ENCODE data around the gene FLNC. TPM values are rescaled to one million over a fixed set of nuclear protein-coding genes. Genes with fewer than 3 reads are reported as not detected.

The FLNC gene
- total and polyA plus RNA-seq, 2 of the 13 experiments (the other 11 are each of a cell fraction or from before 2014, with no cell fraction given) = 0.02 TPM; not detected in 1

DNA sequence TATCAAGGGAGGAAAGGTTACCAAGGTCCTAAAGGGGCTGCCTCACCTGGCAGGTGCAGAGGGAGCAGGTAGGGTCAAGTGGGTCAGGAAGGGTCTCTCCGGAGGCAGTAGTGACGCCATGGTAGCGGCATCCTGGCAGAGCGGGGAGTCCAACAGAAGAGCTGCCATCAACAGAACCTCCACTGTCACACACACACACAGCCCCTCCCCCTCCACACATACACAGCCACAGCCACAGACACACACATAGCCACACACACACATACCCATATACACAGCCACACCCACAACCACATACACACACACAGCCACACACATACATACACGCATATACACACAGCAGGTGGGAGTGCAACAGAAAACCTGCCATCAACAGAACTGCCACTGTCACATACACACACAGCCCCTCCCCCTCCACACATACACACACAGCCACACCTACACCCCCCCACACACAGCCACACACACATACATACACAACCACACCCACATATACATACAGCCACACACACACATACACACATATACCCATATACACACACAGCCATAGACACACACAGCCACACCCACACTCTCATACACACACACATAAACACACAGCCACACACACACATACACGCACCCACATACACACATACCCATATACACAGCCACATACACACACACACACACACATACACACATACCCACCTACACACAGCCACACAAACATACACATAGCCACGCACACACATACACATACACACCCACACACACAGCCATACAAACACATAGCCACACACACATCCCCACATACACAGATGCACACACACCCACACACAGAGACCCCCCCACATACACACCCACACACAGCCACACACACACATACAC, 57.2 kb downstream of the FLNC start:
- CTCF ChIA-PET (ENCODE audit: low intra/inter-chr PET ratio, low total read pairs) = no interaction called here
- ATAC-seq (no peak), FAIRE-seq (no peak)

More for the DNA sequence above, 57.2 kb downstream of the FLNC start:
- H3K9ac ChIP-seq (ENCODE audit: insufficient read depth, low read depth, low read length) = no peak overlapping the region
- H3K4me2 ChIP-seq (ENCODE audit: low read depth, low read length) = no peak overlapping the region; the same call in 1 of the 2 replicates
- no peak for DNase-seq (ENCODE audit: low spot score)
- H3K9me3 ChIP-seq (ENCODE audit: low read length) = no peaks in the 10 kb centered on the region
- no peak overlapping the region for H2AFZ ChIP-seq (ENCODE audit: low read length)
- TF ChIP-seq ZSCAN20 (CRISPR knock-in tag; IDR thresholded peaks at IDR 0.05; ENCODE audit: borderline replicate concordance) (no peak), RBFOX2 (IDR thresholded peaks at IDR 0.05; ENCODE audit: low read depth, low read length) (no peak), NFRKB (IDR thresholded peaks at IDR 0.05) (no peak), SALL1 (CRISPR knock-in tag; IDR thresholded peaks at IDR 0.05) (no peak), TEAD2 (CRISPR knock-in tag; IDR thresholded peaks at IDR 0.05) (no peak), SRSF1 (optimal IDR thresholded peaks at IDR 0.05; ENCODE audit: low read depth, low read length) (no peak)
- TF ChIP-seq, protein P1, sequence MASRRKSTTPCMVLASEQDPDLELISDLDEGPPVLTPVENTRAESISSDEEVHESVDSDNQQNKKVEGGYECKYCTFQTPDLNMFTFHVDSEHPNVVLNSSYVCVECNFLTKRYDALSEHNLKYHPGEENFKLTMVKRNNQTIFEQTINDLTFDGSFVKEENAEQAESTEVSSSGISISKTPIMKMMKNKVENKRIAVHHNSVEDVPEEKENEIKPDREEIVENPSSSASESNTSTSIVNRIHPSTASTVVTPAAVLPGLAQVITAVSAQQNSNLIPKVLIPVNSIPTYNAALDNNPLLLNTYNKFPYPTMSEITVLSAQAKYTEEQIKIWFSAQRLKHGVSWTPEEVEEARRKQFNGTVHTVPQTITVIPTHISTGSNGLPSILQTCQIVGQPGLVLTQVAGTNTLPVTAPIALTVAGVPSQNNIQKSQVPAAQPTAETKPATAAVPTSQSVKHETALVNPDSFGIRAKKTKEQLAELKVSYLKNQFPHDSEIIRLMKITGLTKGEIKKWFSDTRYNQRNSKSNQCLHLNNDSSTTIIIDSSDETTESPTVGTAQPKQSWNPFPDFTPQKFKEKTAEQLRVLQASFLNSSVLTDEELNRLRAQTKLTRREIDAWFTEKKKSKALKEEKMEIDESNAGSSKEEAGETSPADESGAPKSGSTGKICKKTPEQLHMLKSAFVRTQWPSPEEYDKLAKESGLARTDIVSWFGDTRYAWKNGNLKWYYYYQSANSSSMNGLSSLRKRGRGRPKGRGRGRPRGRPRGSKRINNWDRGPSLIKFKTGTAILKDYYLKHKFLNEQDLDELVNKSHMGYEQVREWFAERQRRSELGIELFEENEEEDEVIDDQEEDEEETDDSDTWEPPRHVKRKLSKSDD (CRISPR knock-in tag; IDR thresholded peaks at IDR 0.05; ENCODE audit: low read depth) = no peak
- TF ChIP-seq, protein P2, sequence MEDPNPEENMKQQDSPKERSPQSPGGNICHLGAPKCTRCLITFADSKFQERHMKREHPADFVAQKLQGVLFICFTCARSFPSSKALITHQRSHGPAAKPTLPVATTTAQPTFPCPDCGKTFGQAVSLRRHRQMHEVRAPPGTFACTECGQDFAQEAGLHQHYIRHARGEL (CRISPR knock-in tag; IDR thresholded peaks at IDR 0.05) = no peak
- H3K4me1 ChIP-seq (ENCODE audit: insufficient read depth, low read length) = peaks cover 38% of the 10 kb centered on the region
- no TSS peak for BruUV-seq (replicated peaks)
- no peaks in the 10 kb centered on the region for H4K20me1 ChIP-seq (ENCODE audit: insufficient read depth, low read length)
- no peaks in the 10 kb centered on the region for H3K36me3 ChIP-seq (replicated peaks in 1 of 2; ENCODE audit: control insufficient read depth in 1 of 2, insufficient read depth in 2 of 2, low read length in 2 of 2)
- no peak overlapping the region for H3K4me3 ChIP-seq (replicated peaks in 1 of 3; ENCODE audit: insufficient read depth in 1 of 3, low read depth in 2 of 3, low read length in 3 of 3)
- intact Hi-C loops (cut with micrococcal nuclease; ENCODE audit: unreplicated experiment) (no loop called here), in situ Hi-C loops (cut with HindIII; ENCODE audit: extremely low pct_ligation_motif_present, low pct_unique_long_range_greater_than_20kb) (loop anchor here (25.0 kb wide), 1 partner anchor 450 kb away; no protein-coding TSS in a partner anchor)
- POLR2A ChIA-PET = interaction anchor here (1.3 kb wide), 1 partner anchor 24 kb away, joined by 3 read pairs; the partner anchor contains the start of gene ATP6V1F
- WGBS (ENCODE audit: low lambda C conversion rate) = 70% methylated on average over 3 of the region's 7 CpGs
- no peak overlapping the region for H3K27ac ChIP-seq (ENCODE audit: extremely low read length, insufficient read depth, low read length)
- no peaks in the 10 kb centered on the region for H3K79me2 ChIP-seq (ENCODE audit: insufficient read depth, low read length)
- peaks cover 0 to 22% of the 10 kb centered on the region in 2 experiments; a peak in 3 of 5 replicates for H3K27me3 ChIP-seq (ENCODE audit: control insufficient read depth in 1 of 2, insufficient read depth in 2 of 2, low read length in 2 of 2)
